Stimulated activated CD4-positive, alpha-beta T cell treated with anti-CD3 and anti-CD28 coated beads, Interleukin-1b, Interleukin-23, amount 100 ng/mL, for 48 hours (primary cell): Measurements from ENCODE around the gene ZNF280B.
"Not testable (repeated sequence)": the region's sequence is repeated elsewhere in the genome, so short reads cannot be mapped to it uniquely, and the experiment has no call there.

Experiments
- DNase-seq: peaks from one replicate; pipeline ENCODE4 v3.0.0-alpha.2; 2020

ZNF280B gene

GRCh38 chr22:22506736-22507135 is 1.8 kb downstream of the ZNF280B start:
- DNase-seq, result no peak

DNA sequence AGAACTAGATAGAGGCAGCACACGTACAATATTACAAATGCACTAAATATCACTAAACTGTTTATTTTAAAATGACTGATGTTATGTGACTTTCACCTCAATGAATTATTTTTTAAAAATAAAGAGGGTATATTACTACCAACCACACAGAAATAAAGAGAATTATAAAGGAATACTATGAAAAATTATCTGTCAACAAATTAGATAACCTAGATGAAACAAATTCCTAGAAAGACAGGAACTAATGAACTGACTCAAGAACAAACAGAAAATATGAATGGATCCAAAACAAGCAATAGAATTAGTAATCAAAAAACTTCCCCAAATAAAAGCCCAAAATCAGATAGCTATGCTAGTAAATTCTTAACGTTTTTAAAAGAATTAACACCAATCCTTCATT is 10.3 kb downstream of the ZNF280B start:
- no peak for DNase-seq

DNA sequence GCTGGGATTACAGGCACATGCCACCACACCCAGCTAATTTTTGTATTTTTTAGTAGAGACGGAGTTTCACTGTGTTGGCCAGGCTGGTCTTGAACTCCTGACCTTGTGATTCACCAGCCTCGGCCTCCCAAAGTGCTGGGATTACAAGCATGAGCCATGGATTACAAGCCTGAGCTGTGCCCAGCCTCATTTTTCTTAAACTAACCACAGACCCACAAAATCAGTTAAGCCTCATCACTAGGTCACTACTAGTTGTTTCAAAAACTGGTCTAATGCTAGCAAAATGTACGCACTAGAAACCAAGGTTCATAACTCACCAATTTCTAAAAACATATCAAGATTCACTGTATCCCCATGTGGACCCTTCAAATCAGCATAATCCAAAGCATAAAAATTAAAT is 17.0 kb downstream of the ZNF280B start:
- not testable (repeated sequence) for DNase-seq

DNA sequence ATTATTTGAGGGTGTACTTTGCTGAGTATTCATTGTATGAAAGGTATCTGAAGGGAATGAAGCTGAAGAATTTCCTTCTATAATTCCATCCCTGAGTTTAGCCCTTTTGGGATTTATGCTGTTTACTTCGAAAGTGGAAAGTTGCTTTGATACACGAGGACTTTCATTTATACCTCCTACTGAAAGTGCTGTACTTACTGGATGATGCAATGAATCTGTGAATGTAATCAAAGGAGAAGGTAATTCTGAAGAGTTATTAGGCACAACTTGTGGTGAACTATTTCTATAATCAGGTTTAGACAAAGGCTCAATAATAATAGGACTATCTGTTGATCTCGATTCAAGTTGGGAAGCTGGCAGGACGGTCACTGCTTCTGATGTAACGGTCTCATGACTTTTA is 19.8 kb downstream of the ZNF280B start:
- DNase-seq, result no peak

DNA sequence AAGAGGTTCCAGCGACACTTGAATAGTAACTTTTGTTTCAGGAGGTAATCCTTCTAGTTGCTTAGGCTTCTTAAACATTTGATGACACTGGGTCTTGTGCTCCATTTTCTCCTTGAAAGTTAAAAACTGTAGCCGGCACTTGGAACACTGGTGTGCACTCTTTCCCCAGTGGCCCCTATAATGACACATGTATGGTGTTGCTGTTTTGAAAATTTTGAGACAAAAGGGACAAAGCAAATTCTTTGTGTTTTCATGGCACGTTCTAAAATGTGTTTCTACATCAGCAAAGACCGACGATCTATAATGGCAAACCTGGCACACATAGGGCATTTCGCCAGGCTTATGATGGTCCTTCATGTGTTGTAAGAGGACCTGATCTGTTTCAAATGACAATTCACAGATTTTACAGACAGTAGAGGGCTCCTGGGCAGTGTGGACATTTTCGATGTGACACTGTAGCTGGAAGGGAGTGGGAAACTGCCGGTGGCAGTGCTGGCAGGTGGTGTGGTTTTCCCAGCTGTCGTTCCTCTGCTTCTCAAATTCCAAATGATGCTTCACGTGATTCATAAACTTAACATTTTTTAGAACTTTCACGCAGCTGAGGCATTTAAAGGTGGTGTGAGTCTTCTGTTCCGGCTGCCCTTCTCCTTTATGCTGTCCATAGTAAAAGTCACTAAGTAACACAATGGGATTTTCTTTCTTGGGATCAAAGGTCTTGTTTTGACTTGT is 20.5 kb downstream of the ZNF280B start:
- DNase-seq, result no peak

GRCh38 chr22:22487059-22487458 is 21.5 kb downstream of the ZNF280B start:
- no peak for DNase-seq

- DNase-seq, result no peak
Observed at GRCh38 chr22:22486132-22486899, 22.2 kb downstream of the ZNF280B start.

GRCh38 chr22:22485524-22485923 is 23.0 kb downstream of the ZNF280B start:
- no peak for DNase-seq

- no peak for DNase-seq
Observed at GRCh38 chr22:22484023-22484422, 24.5 kb downstream of the ZNF280B start.

DNA sequence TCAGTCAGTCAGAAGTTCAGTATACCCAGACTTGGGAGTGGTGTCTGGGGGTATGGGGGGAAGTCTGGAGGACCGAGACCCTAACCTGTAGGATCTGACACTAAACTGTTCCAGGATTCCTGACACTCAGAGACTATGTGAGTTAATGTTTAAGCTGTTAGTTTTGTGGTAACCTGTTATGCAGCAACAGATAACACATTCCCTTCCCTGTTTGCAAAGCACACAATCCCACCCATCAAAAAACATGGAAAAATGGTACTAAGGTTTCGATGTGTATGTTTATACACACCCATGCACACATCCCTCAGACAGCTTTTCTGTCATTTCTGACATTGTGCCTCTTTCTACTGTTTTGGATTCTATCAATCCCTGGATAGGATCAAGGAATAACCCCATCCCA is 27.6 kb downstream of the ZNF280B start:
- DNase-seq, result no peak

DNA sequence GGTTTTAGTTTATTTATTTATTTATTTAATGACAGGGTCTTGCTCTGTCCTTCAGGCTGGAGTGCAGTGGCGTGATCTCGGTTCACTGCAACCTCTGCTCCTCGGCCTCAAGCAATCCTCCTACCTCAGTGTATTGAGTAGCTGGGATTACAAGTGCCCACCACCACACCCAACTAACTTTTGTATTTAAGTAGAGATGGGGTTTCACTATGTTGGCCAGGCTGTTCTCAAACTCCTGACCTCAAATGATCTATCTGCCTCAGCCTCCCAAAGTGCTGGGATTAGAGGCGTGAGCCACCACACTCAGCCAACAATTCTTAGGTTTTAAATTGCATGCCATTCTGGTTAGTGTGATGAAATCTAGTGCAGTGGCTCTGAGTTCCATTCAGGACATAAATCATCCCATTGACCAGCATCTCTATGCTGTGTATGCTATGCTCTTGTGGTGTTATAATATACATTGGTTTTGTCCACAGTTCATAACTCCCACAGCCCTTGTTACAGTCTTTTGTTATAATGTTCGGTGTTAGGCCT is 28.5 kb downstream of the ZNF280B start:
- DNase-seq, result no peak

- DNase-seq, result no peak
Observed at GRCh38 chr22:22479116-22479515, 29.4 kb downstream of the ZNF280B start.

- no peak for DNase-seq
Observed at GRCh38 chr22:22478470-22478869, 30.1 kb downstream of the ZNF280B start.

DNA sequence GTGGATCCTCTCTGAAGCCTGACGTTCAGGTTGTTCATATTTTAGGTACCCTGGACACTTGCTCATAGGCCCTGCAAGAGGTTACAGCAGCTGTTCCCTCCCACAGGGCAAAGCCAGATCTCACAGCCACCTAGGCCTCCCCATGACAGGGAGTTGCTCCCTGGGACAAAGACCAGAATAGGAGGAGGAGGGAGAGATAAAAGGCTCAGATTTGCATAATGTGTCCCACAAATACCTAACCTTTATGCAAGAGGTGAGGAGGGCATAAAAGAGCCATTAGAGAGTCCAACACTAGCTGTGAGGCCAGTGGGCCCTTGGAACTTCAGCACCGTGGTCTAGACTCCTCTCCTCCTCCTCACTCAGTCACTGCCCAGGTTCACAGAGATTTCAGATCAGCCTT is 33.8 kb downstream of the ZNF280B start:
- no peak for DNase-seq

DNA sequence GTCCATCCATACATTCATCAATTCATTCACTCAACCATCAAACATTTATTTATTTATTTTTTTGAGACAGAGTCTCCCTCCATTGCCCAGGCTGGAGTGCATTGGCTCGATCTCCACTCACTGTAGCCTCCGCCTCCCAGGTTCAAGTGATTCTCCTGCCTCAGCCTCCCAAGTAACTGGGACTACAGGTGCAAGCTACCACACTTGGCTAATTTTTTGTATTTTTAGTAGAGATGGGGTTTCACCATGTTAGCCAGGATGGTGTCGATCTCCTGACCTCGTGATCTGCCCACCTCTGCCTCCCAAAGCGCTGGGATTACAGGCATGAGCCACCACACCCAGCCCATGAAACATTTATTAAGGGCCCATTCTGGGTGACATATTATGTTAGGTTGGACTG is 37.4 kb downstream of the ZNF280B start:
- not testable (repeated sequence) for DNase-seq

- DNase-seq, result no peak
Observed at GRCh38 chr22:22469527-22469926, 39.0 kb downstream of the ZNF280B start.

GRCh38 chr22:22468794-22469469 is 39.6 kb downstream of the ZNF280B start:
- DNase-seq, result not testable (repeated sequence)

DNA sequence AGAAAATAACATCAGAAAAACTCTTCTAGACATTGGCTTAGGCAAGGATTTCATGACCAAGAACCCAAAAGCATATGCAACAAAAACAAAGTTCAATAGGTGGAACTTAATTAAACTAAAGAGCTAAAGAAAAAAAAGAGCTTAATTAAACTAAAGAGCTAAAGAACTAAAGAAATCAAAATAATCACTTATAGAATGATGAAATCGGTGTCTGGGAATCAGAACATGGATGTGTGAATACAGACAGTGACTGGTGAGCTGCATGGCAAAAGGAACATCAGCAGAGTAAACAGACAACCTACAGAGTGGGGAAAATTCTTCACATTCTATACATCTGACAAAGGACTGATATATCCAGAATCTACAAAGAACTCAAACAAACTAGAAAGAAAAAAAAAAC is 41.4 kb downstream of the ZNF280B start:
- no peak for DNase-seq

GRCh38 chr22:22465782-22466181 is 42.8 kb downstream of the ZNF280B start:
- no peak for DNase-seq

DNA sequence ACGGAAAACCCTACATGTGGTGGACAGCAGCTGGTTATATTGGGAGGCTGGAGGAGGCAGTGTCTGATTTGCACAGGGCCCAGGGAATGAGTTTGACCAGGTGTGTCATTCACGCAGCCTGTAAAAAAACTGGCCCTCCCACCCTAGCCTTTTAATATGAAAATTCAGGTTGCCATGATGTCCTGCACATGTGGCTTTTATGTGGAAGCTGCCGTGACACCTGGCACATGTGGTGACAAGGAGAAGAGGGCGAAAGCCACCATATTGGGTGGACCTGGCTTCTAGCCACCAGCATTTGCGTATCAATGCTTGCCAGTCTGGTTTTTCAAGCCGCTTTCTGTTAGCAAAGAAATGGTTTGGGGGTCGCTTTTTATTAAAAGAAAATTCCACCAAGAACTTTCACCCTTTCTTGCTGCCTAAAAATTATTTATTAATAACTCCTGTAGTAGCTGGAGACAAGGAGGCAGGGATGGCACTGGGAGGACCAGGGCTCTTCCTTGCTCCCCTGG is 43.4 kb downstream of the ZNF280B start:
- no peak for DNase-seq

DNA sequence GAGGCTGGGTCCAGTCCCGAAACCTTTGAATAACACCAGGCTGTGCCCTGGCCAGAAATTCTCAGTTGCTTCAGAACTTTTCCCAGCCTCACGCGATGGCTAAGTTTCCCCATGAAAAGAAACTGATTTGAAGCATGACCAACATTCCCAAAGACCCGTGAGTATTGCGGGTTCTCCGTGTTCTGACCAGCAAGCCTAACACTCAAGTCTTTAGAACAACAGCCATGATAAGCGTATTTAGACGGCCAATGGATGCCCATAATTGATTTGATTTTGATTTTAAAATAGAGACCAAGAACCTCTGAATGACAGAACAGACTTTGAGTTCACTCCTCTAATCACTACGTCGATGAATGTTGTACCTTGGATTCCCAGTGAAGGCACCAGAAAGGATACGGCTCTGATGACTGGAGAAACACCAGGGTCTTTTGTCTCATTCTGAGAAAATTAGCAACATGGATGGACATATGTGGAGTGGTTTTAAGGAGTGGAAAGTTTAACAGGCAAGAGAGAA is 43.9 kb downstream of the ZNF280B start:
- DNase-seq, result no peak

- DNase-seq, result peak; percentile 29
Observed at GRCh38 chr22:22463855-22464540, 44.5 kb downstream of the ZNF280B start.
